HepG2 (cell line): ENCODE results near the gene TSHZ1. TPM values are rescaled to one million over a fixed set of nuclear protein-coding genes. Genes with fewer than 3 reads are reported as not detected.

Source experiments
- ATAC-seq: fragments of 200-7000 bp; cut with Tn5 transposase; 3 replicates; pipeline ENCODE4 v1.9.1; 2020; ENCODE audit warnings: mild to moderate bottlenecking, moderate library complexity
- BruUV-seq: library from RNA; stranded (reverse); fragments of 400-500 nt; replicated peaks from 2 replicates; lab custom pipeline; 2021; lab: Mats Ljungman, UMichigan
- CTCF ChIA-PET: fragments of 300-600 bp; formaldehyde crosslinking; extraction: SDS; loops from one replicate; lab custom pipeline; 2021; ENCODE audit warnings: low total read pairs, inconsistent platforms, low intra/inter-chr PET ratio; lab: Yijun Ruan, JAX
- POLR2A ChIA-PET: fragments of 350-600 bp; sonication (Branson Sonifier 250); formaldehyde crosslinking; loops from one replicate; lab custom pipeline; 2020; ENCODE audit warnings: antibody characterized with exemption, inconsistent platforms; lab: Yijun Ruan, JAX
- DNase-seq: peaks from one replicate; pipeline ENCODE4 v3.0.0-alpha.2; 2015; ENCODE audit warnings: low spot score
- FAIRE-seq: peaks from 3 replicates; lab custom pipeline; 2011; peaks lifted over from hg19 to GRCh38; lab: Jason Lieb, UNC
- H2AFZ ChIP-seq: one replicate; pipeline ENCODE4 v1.6.1; 2011; ENCODE audit warnings: low read length, inconsistent platforms
- H3K27ac ChIP-seq: fragments of 300-600 bp; 3 replicates; pipeline ENCODE4 v1.8.0; 2011; ENCODE audit warnings: mixed run types, mild to moderate bottlenecking, mixed read lengths, low read length, inconsistent platforms; ENCODE audit not compliant: insufficient read depth; ENCODE audit errors: extremely low read length
- H3K27me3 ChIP-seq, 2 experiments: fragments of 200-600 bp in 1 of 2; 2 replicates in 1 of 2; 3 replicates in 1 of 2; pipeline versions ENCODE4 v1.6.0 to v1.8.0; 2011; ENCODE audit warnings: low read length in 2 of 2, mild to moderate bottlenecking in 2 of 2, moderate library complexity in 2 of 2, inconsistent platforms in 1 of 2; ENCODE audit not compliant: insufficient read depth in 2 of 2, control insufficient read depth in 1 of 2
- H3K36me3 ChIP-seq, 2 experiments: fragments of 200-600 bp in 1 of 2; replicated peaks in 1 of 2; 2 replicates in 1 of 2; 3 replicates in 1 of 2; pipeline versions ENCODE4 v1.5.1 to v1.8.0; 2011; ENCODE audit warnings: low read length in 2 of 2, inconsistent platforms in 1 of 2; ENCODE audit not compliant: insufficient read depth in 2 of 2, control insufficient read depth in 1 of 2
- H3K4me1 ChIP-seq: 2 replicates; pipeline ENCODE4 v1.5.1; 2012; ENCODE audit warnings: low read length, inconsistent platforms; ENCODE audit not compliant: insufficient read depth
- H3K4me2 ChIP-seq: 2 replicates; pipeline ENCODE4 v1.6.0; 2011; ENCODE audit warnings: low read depth, low read length, inconsistent platforms
- H3K4me3 ChIP-seq, 3 experiments: fragments of 200-600 bp in 1 of 3; sonication (generic), shearing (Covaris generic) in 1 of 3; replicated peaks in 1 of 3; 2 replicates each; pipeline ENCODE4 v1.5.1; 2011 to 2016; ENCODE audit warnings: low read length in 3 of 3, inconsistent platforms in 2 of 3, low read depth in 2 of 3, mild to moderate bottlenecking in 2 of 3, control low read depth in 1 of 3, mixed read lengths in 1 of 3; ENCODE audit not compliant: insufficient read depth in 1 of 3
- H3K79me2 ChIP-seq: one replicate; pipeline ENCODE4 v1.6.1; 2011; ENCODE audit warnings: low read length, inconsistent platforms; ENCODE audit not compliant: insufficient read depth
- H3K9ac ChIP-seq: 2 replicates; pipeline ENCODE4 v1.6.0; 2011; ENCODE audit warnings: mild to moderate bottlenecking, low read depth, low read length, inconsistent platforms; ENCODE audit not compliant: insufficient read depth
- H3K9me3 ChIP-seq: 2 replicates; pipeline ENCODE4 v1.5.1; 2012; ENCODE audit warnings: mild to moderate bottlenecking, low read length
- H4K20me1 ChIP-seq: 2 replicates; pipeline ENCODE4 v1.6.0; 2011; ENCODE audit warnings: inconsistent platforms, mild to moderate bottlenecking, low read length, moderate library complexity; ENCODE audit not compliant: insufficient read depth
- BRD4 ChIP-seq: sonication (generic); formaldehyde crosslinking; IDR thresholded peaks from 2 replicates; pipeline ENCODE4 v1.4.0; 2020; ENCODE audit warnings: missing genetic modification reagents
- HNRNPUL1 ChIP-seq: fragments of 200-400 bp; formaldehyde crosslinking; IDR thresholded peaks from 2 replicates; pipeline ENCODE4 v1.6.1; 2017; ENCODE audit warnings: low read depth, mild to moderate bottlenecking, low read length, moderate library complexity
- NFATC3 ChIP-seq: sonication (generic); formaldehyde crosslinking; IDR thresholded peaks from 2 replicates; pipeline ENCODE4 v1.5.1; 2020; ENCODE audit warnings: mild to moderate bottlenecking, missing genetic modification reagents
- RCOR2 ChIP-seq: IDR thresholded peaks from 2 replicates; pipeline ENCODE4 v1.6.1; 2016; ENCODE audit warnings: missing biosample characterization, missing genetic modification reagents
- ZKSCAN8 ChIP-seq: IDR thresholded peaks from 2 replicates; pipeline ENCODE4 v1.6.1; 2016; ENCODE audit warnings: borderline replicate concordance, missing genetic modification reagents, missing compliant biosample characterization
- ZNF234 ChIP-seq: sonication (generic); formaldehyde crosslinking; conservative IDR thresholded peaks from 2 replicates; pipeline ENCODE4 v1.5.1; 2020; ENCODE audit warnings: mild to moderate bottlenecking, missing genetic modification reagents
- WGBS: methylation state at CpG from one replicate; pipeline ENCODE4 v1.1.6; 2017; ENCODE audit warnings: low lambda C conversion rate; 5-methylcytosine and 5-hydroxymethylcytosine counted together
- in situ Hi-C: cut with HindIII; loops from 2 replicates; pipeline ENCODE4 v1.10.0; 2017; ENCODE audit warnings: low pct_unique_long_range_greater_than_20kb; ENCODE audit not compliant: extremely low pct_ligation_motif_present
- intact Hi-C: fragments of 100-400 bp; cut with micrococcal nuclease; formaldehyde crosslinking; loops from one replicate; pipeline ENCODE4 v1.10.0; 2022; ENCODE audit not compliant: unreplicated experiment
- polyA plus RNA-seq, 8 experiments: library from polyadenylated mRNA; depleted of rRNA in 3 of 8; stranded (reverse) in 7 of 8; unstranded in 1 of 8; fragments of >200 nt; fragmentation: Illumina TruSeq in 4 of 8; extraction: Trizol in 4 of 8; gene quantifications; 2 replicates each; pipeline versions ENCODE4 v1.2.1 to v1.2.3, GENCODE V29; 2011 to 2016; ENCODE audit warnings: low read depth in 4 of 8, missing spikeins in 1 of 8, mixed read lengths in 1 of 8; ENCODE audit not compliant: insufficient read depth in 1 of 8
- total RNA-seq, 5 experiments: library from RNA; depleted of rRNA; stranded (reverse); fragments of >200 nt; fragmentation: Illumina TruSeq; extraction: Trizol; gene quantifications; 2 replicates each; pipeline ENCODE4 v1.2.3, GENCODE V29; 2016; ENCODE audit warnings: low read depth in 1 of 5
- TF ChIP-seq, protein P1 (sequence below): sonication (generic); formaldehyde crosslinking; IDR thresholded peaks from 2 replicates; pipeline ENCODE4 v1.4.0; 2020; ENCODE audit warnings: missing genetic modification reagents, mild to moderate bottlenecking, borderline replicate concordance
- TF ChIP-seq, protein P2 (sequence below): sonication (generic); formaldehyde crosslinking; conservative IDR thresholded peaks from 2 replicates; pipeline ENCODE4 v1.4.0; 2020; ENCODE audit warnings: missing genetic modification reagents

The TSHZ1 gene
- total and polyA plus RNA-seq, 2 of the 13 experiments (the other 11 are each of a cell fraction or from before 2014, with no cell fraction given): 2.5 to 2.7 TPM

DNA sequence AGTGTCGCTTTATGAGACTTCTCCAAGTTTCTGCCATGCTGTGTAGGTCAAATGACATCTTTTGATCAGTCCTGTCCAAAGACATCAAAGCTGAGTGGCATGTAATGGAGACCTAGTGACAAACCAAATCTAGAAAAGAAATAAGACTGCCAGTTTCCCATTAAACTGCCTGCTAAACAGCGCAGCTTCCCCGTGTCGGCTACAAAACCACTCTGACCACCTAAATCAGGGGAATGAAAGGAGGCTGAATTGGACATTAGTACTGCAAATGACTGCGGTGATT is 57.7 kb downstream of the TSHZ1 start:
- H3K4me2 ChIP-seq: no peak overlapping the region
- no TSS peak for BruUV-seq
- H3K9ac ChIP-seq: no peak overlapping the region
- TF ChIP-seq, protein P1, sequence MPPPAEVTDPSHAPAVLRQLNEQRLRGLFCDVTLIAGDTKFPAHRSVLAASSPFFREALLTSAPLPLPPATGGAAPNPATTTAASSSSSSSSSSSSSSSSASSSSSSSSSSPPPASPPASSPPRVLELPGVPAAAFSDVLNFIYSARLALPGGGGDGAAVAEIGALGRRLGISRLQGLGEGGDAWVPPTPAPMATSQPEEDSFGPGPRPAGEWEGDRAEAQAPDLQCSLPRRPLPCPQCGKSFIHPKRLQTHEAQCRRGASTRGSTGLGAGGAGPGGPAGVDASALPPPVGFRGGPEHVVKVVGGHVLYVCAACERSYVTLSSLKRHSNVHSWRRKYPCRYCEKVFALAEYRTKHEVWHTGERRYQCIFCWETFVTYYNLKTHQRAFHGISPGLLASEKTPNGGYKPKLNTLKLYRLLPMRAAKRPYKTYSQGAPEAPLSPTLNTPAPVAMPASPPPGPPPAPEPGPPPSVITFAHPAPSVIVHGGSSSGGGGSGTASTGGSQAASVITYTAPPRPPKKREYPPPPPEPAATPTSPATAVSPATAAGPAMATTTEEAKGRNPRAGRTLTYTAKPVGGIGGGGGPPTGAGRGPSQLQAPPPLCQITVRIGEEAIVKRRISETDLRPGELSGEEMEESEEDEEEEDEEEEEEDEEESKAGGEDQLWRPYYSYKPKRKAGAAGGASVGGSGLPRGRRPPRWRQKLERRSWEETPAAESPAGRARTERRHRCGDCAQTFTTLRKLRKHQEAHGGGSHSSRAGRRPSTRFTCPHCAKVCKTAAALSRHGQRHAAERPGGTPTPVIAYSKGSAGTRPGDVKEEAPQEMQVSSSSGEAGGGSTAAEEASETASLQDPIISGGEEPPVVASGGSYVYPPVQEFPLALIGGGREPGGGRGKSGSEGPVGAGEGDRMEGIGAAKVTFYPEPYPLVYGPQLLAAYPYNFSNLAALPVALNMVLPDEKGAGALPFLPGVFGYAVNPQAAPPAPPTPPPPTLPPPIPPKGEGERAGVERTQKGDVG (CRISPR knock-in tag): no peak
- no peak for TF ChIP-seq RCOR2 (CRISPR knock-in tag)
- TF ChIP-seq NFATC3: no peak
- no peak for TF ChIP-seq ZKSCAN8
- TF ChIP-seq BRD4 (CRISPR knock-in tag): no peak
- TF ChIP-seq ZNF234 (CRISPR knock-in tag): no peak
- no peak for TF ChIP-seq HNRNPUL1
- TF ChIP-seq, protein P2, sequence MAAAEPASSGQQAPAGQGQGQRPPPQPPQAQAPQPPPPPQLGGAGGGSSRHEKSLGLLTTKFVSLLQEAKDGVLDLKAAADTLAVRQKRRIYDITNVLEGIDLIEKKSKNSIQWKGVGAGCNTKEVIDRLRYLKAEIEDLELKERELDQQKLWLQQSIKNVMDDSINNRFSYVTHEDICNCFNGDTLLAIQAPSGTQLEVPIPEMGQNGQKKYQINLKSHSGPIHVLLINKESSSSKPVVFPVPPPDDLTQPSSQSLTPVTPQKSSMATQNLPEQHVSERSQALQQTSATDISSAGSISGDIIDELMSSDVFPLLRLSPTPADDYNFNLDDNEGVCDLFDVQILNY (CRISPR knock-in tag): no peak
- H3K79me2 ChIP-seq: no peaks in the 10 kb centered on the region
- no peak for DNase-seq
- no peak overlapping the region for H3K4me3 ChIP-seq
- intact Hi-C loops: no loop called here
- H3K36me3 ChIP-seq: no peaks in the 10 kb centered on the region
- no peaks in the 10 kb centered on the region for H3K4me1 ChIP-seq
- no peaks in the 10 kb centered on the region for H3K9me3 ChIP-seq
- no peak overlapping the region for H2AFZ ChIP-seq
- over 99% methylated on average over 5 of the region's 5 CpGs for WGBS
- ATAC-seq: no peak
- no peaks in the 10 kb centered on the region for H3K27me3 ChIP-seq
- H4K20me1 ChIP-seq: 0 out of 2 replicates have a peak, but pooled peaks cover 4% of the 10 kb centered on the region
- no peak overlapping the region for H3K27ac ChIP-seq
- POLR2A ChIA-PET: no interaction called here
- in situ Hi-C loops: no loop called here
- FAIRE-seq: no peak
- CTCF ChIA-PET: no interaction called here
